SU-DHL-6 (cell line): ENCODE data around the gene SDK1.

ENCODE experiments used
- H2AFZ ChIP-seq: fragments of 200-600 bp; sonication (generic); 2 replicates; pipeline ENCODE4 v1.6.1; 2014; ENCODE audit warnings: low read depth, mild to moderate bottlenecking, moderate library complexity, mixed read lengths, antibody characterized with exemption, low read length; ENCODE audit not compliant: severe bottlenecking
- H3F3A ChIP-seq: fragments of 200-600 bp; shearing (Covaris generic); 2 replicates; pipeline ENCODE4 v1.6.0; 2016; ENCODE audit warnings: antibody characterized with exemption, mild to moderate bottlenecking; ENCODE audit not compliant: insufficient read depth
- H3K27ac ChIP-seq: fragments of 200-600 bp; sonication (generic); 2 replicates; pipeline ENCODE4 v1.5.1; 2016; ENCODE audit warnings: low read depth, mild to moderate bottlenecking, low read length, moderate library complexity, mixed read lengths
- H3K27me3 ChIP-seq: fragments of 200-600 bp; sonication (generic), shearing (Covaris generic); 2 replicates; pipeline ENCODE4 v1.6.0; 2014; ENCODE audit warnings: mild to moderate bottlenecking, low read length
- H3K36me3 ChIP-seq: fragments of 200-600 bp; sonication (generic); 2 replicates; pipeline ENCODE4 v1.6.1; 2014; ENCODE audit warnings: mild to moderate bottlenecking, low read length, mixed read lengths
- H3K4me2 ChIP-seq: fragments of 300-600, 200-600 bp; shearing (Covaris generic), sonication (generic); 2 replicates; pipeline ENCODE4 v1.6.0; 2014; ENCODE audit warnings: low read length, low read depth, mild to moderate bottlenecking; ENCODE audit not compliant: poor library complexity, severe bottlenecking
- H3K4me3 ChIP-seq: fragments of 200-600 bp; sonication (generic); 2 replicates; pipeline ENCODE4 v1.5.1; 2014; ENCODE audit warnings: antibody characterized with exemption, low read length, mild to moderate bottlenecking, mixed read lengths; ENCODE audit not compliant: insufficient read depth, poor library complexity, severe bottlenecking
- H3K79me2 ChIP-seq: fragments of 200-600 bp; sonication (generic); 2 replicates; pipeline ENCODE4 v1.6.1; 2014; ENCODE audit warnings: mild to moderate bottlenecking, low read length, moderate library complexity; ENCODE audit not compliant: insufficient read depth
- H3K9ac ChIP-seq: fragments of 200-600 bp; sonication (generic); 2 replicates; pipeline ENCODE4 v1.7.0; 2014; ENCODE audit warnings: mild to moderate bottlenecking, low read length
- H3K9me2 ChIP-seq: fragments of 200-600 bp; sonication (generic); replicated peaks from 2 replicates; pipeline ENCODE4 v1.6.1; 2014; ENCODE audit warnings: low read length; ENCODE audit not compliant: insufficient read depth
- H3K9me3 ChIP-seq: fragments of 200-600 bp; sonication (generic); 2 replicates; pipeline ENCODE4 v1.6.1; 2014; ENCODE audit warnings: low read length, mixed read lengths; ENCODE audit not compliant: insufficient read depth
- H4K20me1 ChIP-seq: fragments of 200-600 bp; sonication (generic); 2 replicates; pipeline ENCODE4 v1.6.1; 2014; ENCODE audit warnings: low read depth, mild to moderate bottlenecking, antibody characterized with exemption, low read length, moderate library complexity, mixed read lengths
- CTCF ChIP-seq: fragments of 200-600 bp; sonication (generic); IDR thresholded peaks from one replicate; pipeline ENCODE4 v1.5.1; 2017; ENCODE audit warnings: antibody characterized with exemption, mild to moderate bottlenecking, low read length, moderate library complexity; ENCODE audit not compliant: insufficient read depth, poor library complexity, severe bottlenecking
- EZH2phosphoT487 ChIP-seq: fragments of 200-600 bp; sonication (generic), shearing (Covaris generic); conservative IDR thresholded peaks from 2 replicates; pipeline ENCODE4 v1.6.1; 2018; ENCODE audit warnings: mild to moderate bottlenecking, antibody characterized with exemption, low read length, moderate library complexity, mixed read lengths

SDK1 gene

GRCh38 chr7:3260401-3260715 lies 40.7 kb upstream of the SDK1 start:
- Histone ChIP-seq H3K27me3 (no peaks in the 10 kb centered on the region), H3K4me2 (no peak overlapping the region), H3K9ac (no peak overlapping the region), H4K20me1 (no peaks in the 10 kb centered on the region), H3K27ac (no peak overlapping the region), H3K36me3 (no peaks in the 10 kb centered on the region), H3K9me2 (no peaks in the 10 kb centered on the region), H3F3A (no peaks in the 10 kb centered on the region), H3K79me2 (no peaks in the 10 kb centered on the region), H3K9me3 (no peaks in the 10 kb centered on the region), H2AFZ (no peak overlapping the region), H3K4me3 (no peak overlapping the region)
- TF ChIP-seq EZH2phosphoT487 = no peak
- TF ChIP-seq CTCF = no peak

DNA sequence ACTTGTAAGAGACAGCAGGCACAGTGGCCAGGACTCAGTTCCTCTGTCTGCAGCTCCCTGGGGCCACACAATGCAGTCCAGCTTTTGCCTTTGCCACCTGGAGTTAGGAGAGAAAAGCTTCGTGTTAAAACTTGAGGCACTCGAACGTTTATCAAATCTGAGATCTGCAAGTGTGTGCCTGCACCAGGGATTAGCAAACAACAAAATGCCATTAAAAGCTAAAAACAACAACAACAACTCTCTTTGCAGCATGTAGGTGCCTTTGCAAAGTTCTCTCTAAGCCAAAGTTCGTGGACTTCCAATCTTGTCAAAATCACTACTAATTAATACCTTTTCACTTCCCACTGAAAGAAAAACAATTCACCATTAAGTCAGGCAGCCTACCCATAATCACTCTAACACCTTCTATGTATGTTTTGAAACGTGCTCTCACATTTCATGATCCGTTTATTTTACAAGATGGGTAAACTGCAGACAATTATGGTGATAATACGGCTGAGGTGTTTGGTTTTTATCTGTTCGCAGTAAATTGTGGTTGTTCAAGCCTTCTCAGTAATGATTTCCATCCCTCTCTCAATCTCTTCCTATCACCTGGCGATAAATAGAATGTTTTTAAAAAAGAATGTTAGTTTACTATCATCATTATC lies 36.2 kb upstream of the SDK1 start:
- no peak for TF ChIP-seq EZH2phosphoT487
- no peak for TF ChIP-seq CTCF
- H3K4me3 ChIP-seq = no peak overlapping the region
- H3K9me3 ChIP-seq = no peaks in the 10 kb centered on the region
- H3K9ac ChIP-seq = no peak overlapping the region
- no peaks in the 10 kb centered on the region for H3K79me2 ChIP-seq
- no peaks in the 10 kb centered on the region for H3K27me3 ChIP-seq
- H3K9me2 ChIP-seq = no peaks in the 10 kb centered on the region
- H2AFZ ChIP-seq = no peak overlapping the region
- no peaks in the 10 kb centered on the region for H3K36me3 ChIP-seq
- no peak overlapping the region for H3K27ac ChIP-seq
- no peaks in the 10 kb centered on the region for H4K20me1 ChIP-seq
- no peak overlapping the region for H3K4me2 ChIP-seq
- no peaks in the 10 kb centered on the region for H3F3A ChIP-seq

GRCh38 chr7:3265388-3265787 lies 35.7 kb upstream of the SDK1 start:
- no peak overlapping the region for H2AFZ ChIP-seq
- no peaks in the 10 kb centered on the region for H3K36me3 ChIP-seq
- no peak overlapping the region for H3K4me2 ChIP-seq
- no peaks in the 10 kb centered on the region for H3K9me2 ChIP-seq
- H3K27ac ChIP-seq = no peak overlapping the region
- H3K4me3 ChIP-seq = no peak overlapping the region
- TF ChIP-seq EZH2phosphoT487 = no peak
- no peak for TF ChIP-seq CTCF
- no peak overlapping the region for H3K9ac ChIP-seq
- no peaks in the 10 kb centered on the region for H4K20me1 ChIP-seq
- no peaks in the 10 kb centered on the region for H3K27me3 ChIP-seq
- no peaks in the 10 kb centered on the region for H3F3A ChIP-seq
- H3K79me2 ChIP-seq = no peaks in the 10 kb centered on the region
- no peaks in the 10 kb centered on the region for H3K9me3 ChIP-seq
